Measurements from ENCODE around the gene LBHD2. TPM values are rescaled to one million over a fixed set of nuclear protein-coding genes. Genes with fewer than 3 reads are reported as not detected.

Gene LBHD2
- polyA plus RNA-seq, 1 experiment = not detected

- Histone ChIP-seq H3K9me3 (ENCODE audit: control insufficient read depth, insufficient read depth, low read length) (no peaks in the 10 kb centered on the region; the same call in 1 of the 2 replicates), H3K4me3 (ENCODE audit: low read depth, low read length) (no peak overlapping the region), H3K27ac (ENCODE audit: low read depth, low read length) (no peak overlapping the region), H3K27me3 (ENCODE audit: control insufficient read depth, insufficient read depth, low read length) (peaks cover 11% of the 10 kb centered on the region)
- DNase-seq (ENCODE audit: low read depth, low spot score) = peak; percentile 48
- peak; percentile 84 for TF ChIP-seq CTCF (IDR thresholded peaks at IDR 0.05; ENCODE audit: low read depth, low read length)
- ChIA-PET POLR2A (interaction anchor here (0.7 kb wide), 1 partner anchor 214 kb away, joined by 10 read pairs; no protein-coding TSS in a partner anchor), CTCF (interaction anchor here (0.6 to 5.0 kb wide), 6 partner anchors 26 to 438 kb away, joined by 3 to 63 read pairs (median 5); no protein-coding TSS in a partner anchor)
These were observed 5.6 kb upstream of the LBHD2 start for GRCh38 chr14:103078420-103078749.

- Histone ChIP-seq H3K27ac (ENCODE audit: low read depth, low read length) (no peak overlapping the region), H3K9me3 (ENCODE audit: control insufficient read depth, insufficient read depth, low read length) (no peaks in the 10 kb centered on the region; the same call in 1 of the 2 replicates), H3K4me3 (ENCODE audit: low read depth, low read length) (no peak overlapping the region), H3K27me3 (ENCODE audit: control insufficient read depth, insufficient read depth, low read length) (peaks cover 8% of the 10 kb centered on the region)
- POLR2A ChIA-PET = interaction anchor here (0.7 kb wide), 1 partner anchor 213 kb away, joined by 10 read pairs; no protein-coding TSS in a partner anchor
- CTCF ChIA-PET = interaction anchor here (0.6 to 1.6 kb wide), 6 partner anchors 26 to 438 kb away, joined by 3 to 11 read pairs (median 5); no protein-coding TSS in a partner anchor
- no peak for DNase-seq (ENCODE audit: low read depth, low spot score)
- TF ChIP-seq CTCF (IDR thresholded peaks at IDR 0.05; ENCODE audit: low read depth, low read length) = no peak
These were observed 5.0 kb upstream of the LBHD2 start for GRCh38 chr14:103078860-103079587.

- H3K9me3 ChIP-seq (ENCODE audit: control insufficient read depth, insufficient read depth, low read length) = no peaks in the 10 kb centered on the region; the same call in 1 of the 2 replicates
- no peak for TF ChIP-seq CTCF (IDR thresholded peaks at IDR 0.05; ENCODE audit: low read depth, low read length)
- no peak for DNase-seq (ENCODE audit: low read depth, low spot score)
- peaks cover 29% of the 10 kb centered on the region for H3K27me3 ChIP-seq (ENCODE audit: control insufficient read depth, insufficient read depth, low read length)
- CTCF ChIA-PET = no interaction called here
- H3K27ac ChIP-seq (ENCODE audit: low read depth, low read length) = no peak overlapping the region
- POLR2A ChIA-PET = no interaction called here
- H3K4me3 ChIP-seq (ENCODE audit: low read depth, low read length) = no peak overlapping the region
These were observed 2.1 kb upstream of the LBHD2 start for GRCh38 chr14:103081951-103082350.

GRCh38 chr14:103085106-103086091 is 1.4 kb downstream of the LBHD2 start:
- Histone ChIP-seq H3K27me3 (ENCODE audit: control insufficient read depth, insufficient read depth, low read length) (peaks cover 33% of the 10 kb centered on the region), H3K27ac (ENCODE audit: low read depth, low read length) (no peak overlapping the region), H3K4me3 (ENCODE audit: low read depth, low read length) (no peak overlapping the region), H3K9me3 (ENCODE audit: control insufficient read depth, insufficient read depth, low read length) (no peaks in the 10 kb centered on the region; the same call in 1 of the 2 replicates)
- POLR2A ChIA-PET = no interaction called here
- no peak for DNase-seq (ENCODE audit: low read depth, low spot score)
- CTCF ChIA-PET = no interaction called here
- TF ChIP-seq CTCF (IDR thresholded peaks at IDR 0.05; ENCODE audit: low read depth, low read length) = peak; percentile 40
